Measurements from ENCODE around the gene CABP2. TPM values are rescaled to one million over a fixed set of nuclear protein-coding genes. Genes with fewer than 3 reads are reported as not detected.

CABP2 gene
- total RNA-seq, 1 experiment from 2014 or later, result not detected

GRCh38 chr11:67491276-67492068 lies 31.8 kb downstream of the CABP2 start:
- BruUV-seq (replicated peaks), result no TSS peak
- peak overlapping the region; percentile 23 for H3K27ac ChIP-seq (ENCODE audit: low read depth, low read length, poor library complexity, severe bottlenecking)
- no peak for DNase-seq (ENCODE audit: low spot score)
- intact Hi-C loops (cut with micrococcal nuclease; ENCODE audit: unreplicated experiment), result no loop called here
- no peaks in the 10 kb centered on the region for H3K9me3 ChIP-seq (ENCODE audit: low read depth, low read length, poor library complexity, severe bottlenecking)
- POLR2A ChIA-PET (ENCODE audit: low non-redundant PET), result interaction anchor here (0.6 kb wide), 1 partner anchor 145 kb away, joined by 4 read pairs; no protein-coding TSS in a partner anchor
- H3K4me3 ChIP-seq (ENCODE audit: low read depth, low read length, poor library complexity, severe bottlenecking), result no peak overlapping the region
- H3K4me1 ChIP-seq (ENCODE audit: insufficient read depth, low read length, poor library complexity, severe bottlenecking), result no peaks in the 10 kb centered on the region
- H3K36me3 ChIP-seq (ENCODE audit: insufficient read depth, low read length, poor library complexity, severe bottlenecking), result peaks cover 37% of the 10 kb centered on the region
- CTCF ChIA-PET, result no interaction called here
- no peaks in the 10 kb centered on the region for H3K27me3 ChIP-seq (replicated peaks; ENCODE audit: insufficient read depth, low read depth, low read length, poor library complexity)
- TF ChIP-seq CTCF (conservative IDR thresholded peaks at IDR 0.05; ENCODE audit: low read depth, low read length) (no peak), EZH2 (IDR thresholded peaks at IDR 0.05; ENCODE audit: borderline replicate concordance, low read depth, low read length, poor library complexity, severe bottlenecking) (no peak)

- no peaks in the 10 kb centered on the region for H3K4me1 ChIP-seq (ENCODE audit: insufficient read depth, low read length, poor library complexity, severe bottlenecking)
- ChIA-PET POLR2A (ENCODE audit: low non-redundant PET) (no interaction called here), CTCF (no interaction called here)
- DNase-seq (ENCODE audit: low spot score), result no peak
- H3K9me3 ChIP-seq (ENCODE audit: low read depth, low read length, poor library complexity, severe bottlenecking), result no peaks in the 10 kb centered on the region
- no peak for TF ChIP-seq CTCF (conservative IDR thresholded peaks at IDR 0.05; ENCODE audit: low read depth, low read length)
- TF ChIP-seq EZH2 (IDR thresholded peaks at IDR 0.05; ENCODE audit: borderline replicate concordance, low read depth, low read length, poor library complexity, severe bottlenecking), result no peak
- H3K27me3 ChIP-seq (replicated peaks; ENCODE audit: insufficient read depth, low read depth, low read length, poor library complexity), result no peaks in the 10 kb centered on the region
- H3K27ac ChIP-seq (ENCODE audit: low read depth, low read length, poor library complexity, severe bottlenecking), result peak overlapping the region; percentile 23
- peaks cover 34% of the 10 kb centered on the region for H3K36me3 ChIP-seq (ENCODE audit: insufficient read depth, low read length, poor library complexity, severe bottlenecking)
- intact Hi-C loops (cut with micrococcal nuclease; ENCODE audit: unreplicated experiment), result no loop called here
- H3K4me3 ChIP-seq (ENCODE audit: low read depth, low read length, poor library complexity, severe bottlenecking), result no peak overlapping the region
- no TSS peak for BruUV-seq (replicated peaks)
Measured at GRCh38 chr11:67490727-67491065, 32.5 kb downstream of the CABP2 start.

- no peaks in the 10 kb centered on the region for H3K4me1 ChIP-seq (ENCODE audit: insufficient read depth, low read length, poor library complexity, severe bottlenecking)
- CTCF ChIA-PET, result interaction anchor here (0.6 kb wide), 1 partner anchor 11 kb away, joined by 15 read pairs; no protein-coding TSS in a partner anchor
- no peaks in the 10 kb centered on the region for H3K27me3 ChIP-seq (replicated peaks; ENCODE audit: insufficient read depth, low read depth, low read length, poor library complexity)
- no peak for TF ChIP-seq CTCF (conservative IDR thresholded peaks at IDR 0.05; ENCODE audit: low read depth, low read length)
- no peak for TF ChIP-seq EZH2 (IDR thresholded peaks at IDR 0.05; ENCODE audit: borderline replicate concordance, low read depth, low read length, poor library complexity, severe bottlenecking)
- BruUV-seq (replicated peaks), result TSS peak; percentile 66
- DNase-seq (ENCODE audit: low spot score), result no peak
- H3K9me3 ChIP-seq (ENCODE audit: low read depth, low read length, poor library complexity, severe bottlenecking), result no peaks in the 10 kb centered on the region
- H3K36me3 ChIP-seq (ENCODE audit: insufficient read depth, low read length, poor library complexity, severe bottlenecking), result peaks cover 30% of the 10 kb centered on the region
- POLR2A ChIA-PET (ENCODE audit: low non-redundant PET), result no interaction called here
- no peak overlapping the region for H3K27ac ChIP-seq (ENCODE audit: low read depth, low read length, poor library complexity, severe bottlenecking)
- intact Hi-C loops (cut with micrococcal nuclease; ENCODE audit: unreplicated experiment), result no loop called here
- H3K4me3 ChIP-seq (ENCODE audit: low read depth, low read length, poor library complexity, severe bottlenecking), result no peak overlapping the region
Measured at GRCh38 chr11:67489885-67490726, 33.1 kb downstream of the CABP2 start.
